GM18502 (cell line): ENCODE measurements around the gene MAST4.
A peak's percentile ranks its signal among the peaks of the same experiment; 100 is the strongest.
"Not testable (repeated sequence)": the region's sequence is repeated elsewhere in the genome, so short reads cannot be mapped to it uniquely, and the experiment has no call there.

ENCODE experiments used
- ATAC-seq: cut with Tn5 transposase; IDR thresholded peaks from one replicate; pipeline ENCODE4 v1.9.1; 2021; ENCODE audit warnings: mild to moderate bottlenecking; ENCODE audit not compliant: unreplicated experiment, poor library complexity

The MAST4 gene

GRCh38 chr5:66689522-66690220 is 93.5 kb downstream of the MAST4 start:
- no peak for ATAC-seq

DNA sequence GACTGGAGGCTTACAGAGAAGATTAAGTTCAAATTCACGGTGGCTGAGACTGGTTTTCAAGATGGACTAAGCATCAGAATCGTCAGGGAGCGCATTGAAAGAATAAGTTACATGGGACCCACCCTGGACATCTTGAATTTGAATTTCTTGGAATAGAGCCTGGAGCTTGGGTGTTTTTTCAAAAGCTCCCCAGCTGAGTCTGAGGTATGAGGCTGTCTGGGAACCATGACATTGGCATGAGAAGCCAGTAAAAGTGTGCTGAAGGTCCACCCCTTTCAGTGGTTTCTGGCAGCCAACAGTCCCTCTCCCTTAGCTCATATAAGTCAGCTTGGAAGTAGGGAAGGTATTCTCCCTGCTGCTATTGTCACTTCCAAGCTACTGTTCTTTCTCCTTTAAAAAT is 97.8 kb downstream of the MAST4 start:
- ATAC-seq = no peak

DNA sequence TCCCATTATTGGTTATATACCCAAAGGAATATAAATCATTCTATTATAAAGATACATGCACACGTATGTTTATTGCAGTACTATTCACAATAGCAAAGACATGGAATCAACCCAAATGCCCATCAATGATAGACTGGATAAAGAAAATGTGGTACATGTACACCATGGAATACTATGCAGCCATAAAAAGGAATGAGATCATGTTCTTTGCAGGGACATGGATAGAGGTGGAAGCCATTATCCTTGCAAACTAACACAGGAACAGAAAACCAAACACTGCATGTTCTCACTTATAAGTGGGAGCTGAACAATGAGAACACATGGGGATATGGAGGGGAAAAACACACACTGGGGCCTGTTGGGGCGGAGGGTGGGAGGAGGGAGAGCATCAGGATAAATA is 99.6 kb downstream of the MAST4 start:
- ATAC-seq = not testable (repeated sequence)

DNA sequence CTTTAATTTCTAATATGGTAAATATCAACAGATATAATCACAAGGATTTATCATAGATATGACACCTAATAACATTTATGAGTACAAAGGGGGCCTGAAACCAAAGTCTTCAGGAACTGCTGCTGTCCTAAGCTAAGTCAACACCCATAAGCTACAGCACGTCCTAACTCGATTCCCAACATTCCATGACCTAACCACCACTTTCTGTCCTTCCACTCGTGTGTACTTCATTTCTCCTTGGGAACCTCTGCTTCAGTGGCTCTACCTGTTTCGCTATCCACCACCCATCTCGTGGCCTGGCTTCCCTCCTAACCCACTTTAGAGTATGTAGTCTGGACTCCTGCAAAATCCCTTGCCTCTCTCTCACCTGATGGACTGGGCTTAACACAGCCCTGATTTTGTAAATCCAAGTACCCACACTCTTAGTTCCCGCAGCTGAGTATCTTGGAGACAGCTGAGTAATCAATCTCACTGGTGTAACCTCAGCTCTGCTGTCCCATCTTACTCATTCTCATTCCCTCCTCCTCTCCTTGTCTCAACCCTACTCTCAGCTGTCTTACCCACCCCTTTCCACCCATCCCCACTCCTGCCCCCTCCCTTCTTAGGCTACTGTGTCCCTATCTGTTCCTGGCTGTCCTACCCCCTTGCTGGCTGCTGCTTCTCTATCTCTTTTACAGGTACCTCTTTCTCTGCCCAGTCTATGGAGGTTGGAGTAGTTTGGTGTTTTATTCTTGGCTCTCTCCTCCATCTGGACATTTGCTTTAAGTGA is 101.8 kb downstream of the MAST4 start:
- ATAC-seq = no peak

DNA sequence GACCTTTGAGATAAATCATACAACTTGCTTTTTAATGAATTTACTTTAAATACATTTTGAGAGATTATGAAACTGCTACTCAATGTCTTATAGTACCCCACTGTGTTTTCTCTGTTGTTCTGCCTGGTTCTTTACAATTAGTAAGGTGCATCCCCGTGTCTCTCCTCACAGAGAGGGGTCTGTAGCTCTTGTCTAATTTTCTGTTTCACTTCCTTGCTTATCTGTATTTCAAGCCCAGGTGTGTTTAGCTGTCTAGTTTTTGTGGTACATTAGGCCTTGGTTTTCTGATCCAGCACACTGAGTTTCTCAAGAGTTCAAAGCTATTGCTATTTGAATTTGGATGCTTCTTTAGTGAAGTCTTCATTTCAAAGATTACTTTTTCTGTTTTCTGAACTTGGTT is 105.1 kb downstream of the MAST4 start:
- peak; percentile 93 for ATAC-seq

- ATAC-seq = no peak
These were observed 106.2 kb downstream of the MAST4 start for GRCh38 chr5:66702426-66702825.

GRCh38 chr5:66704790-66705425 is 108.7 kb downstream of the MAST4 start:
- ATAC-seq = no peak

GRCh38 chr5:66708368-66708767 is 112.2 kb downstream of the MAST4 start:
- peak; percentile 70 for ATAC-seq

DNA sequence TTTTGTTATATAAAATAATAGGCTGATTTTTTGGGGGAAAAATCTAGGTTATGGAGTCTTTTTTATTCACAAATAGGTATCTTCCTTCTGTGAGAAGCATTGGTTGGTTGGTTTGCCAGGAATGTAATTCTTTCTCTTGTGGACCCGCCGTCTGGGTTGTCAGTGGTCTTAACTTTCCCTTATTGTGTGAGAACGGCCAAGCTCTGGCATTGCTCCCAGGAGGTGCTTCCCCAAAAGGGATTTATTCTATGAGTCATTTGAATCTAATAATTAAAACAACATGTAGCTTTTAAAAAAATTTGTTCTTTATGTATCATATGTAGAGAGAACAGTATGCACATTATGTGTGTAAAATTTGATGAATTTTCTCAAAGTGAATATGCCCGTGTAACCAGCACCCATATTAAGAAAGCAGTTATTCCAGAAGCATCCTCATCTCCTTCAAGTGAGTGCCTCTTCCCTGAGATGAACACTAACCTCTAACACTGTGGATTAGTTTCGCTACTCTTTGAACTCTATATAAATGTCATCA is 114.4 kb downstream of the MAST4 start:
- no peak for ATAC-seq

- peak; percentile 86 for ATAC-seq
These were observed 117.8 kb downstream of the MAST4 start for GRCh38 chr5:66713998-66714397.

- no peak for ATAC-seq
These were observed 121.5 kb downstream of the MAST4 start for GRCh38 chr5:66717455-66718373.

- ATAC-seq = no peak
These were observed 122.3 kb downstream of the MAST4 start for GRCh38 chr5:66718374-66719002.

DNA sequence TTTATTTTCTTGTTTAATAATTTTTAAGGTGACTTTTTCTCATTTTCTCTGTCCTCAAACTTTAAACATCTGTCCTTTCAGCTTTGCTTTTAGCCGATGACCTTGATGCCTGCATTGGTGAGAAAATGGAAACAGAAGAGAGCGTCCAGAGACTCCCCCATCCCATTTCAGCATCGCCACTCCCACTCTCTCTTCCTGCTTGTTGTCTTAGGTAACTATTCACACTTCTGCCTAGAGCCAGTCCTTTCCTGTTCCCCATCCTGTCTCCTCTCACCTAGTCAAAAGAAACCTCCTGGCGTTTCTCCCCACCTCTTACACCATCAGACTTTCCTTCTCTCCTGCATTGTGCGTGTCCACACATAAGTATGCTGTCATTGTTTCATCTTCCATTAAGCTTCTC is 124.6 kb downstream of the MAST4 start:
- no peak for ATAC-seq

DNA sequence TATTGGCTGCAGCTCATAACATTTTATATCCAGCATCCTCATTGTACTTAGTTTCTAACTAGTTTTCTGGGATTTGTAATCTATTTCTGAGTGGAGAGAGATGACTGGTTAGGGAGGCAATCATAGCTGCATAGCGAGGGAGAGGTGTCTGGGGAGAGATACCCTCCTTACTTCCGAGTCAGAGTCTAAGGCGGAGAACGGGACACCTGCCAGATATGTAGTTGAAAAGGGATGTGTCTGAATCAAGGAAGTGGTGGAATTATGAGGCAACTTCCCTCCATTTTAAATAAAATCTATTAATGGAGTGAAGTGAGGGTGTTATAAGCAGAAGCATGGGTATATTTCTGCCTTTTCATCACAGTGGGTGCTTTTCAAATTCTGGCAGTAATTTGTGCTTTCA is 126.5 kb downstream of the MAST4 start:
- ATAC-seq = no peak

DNA sequence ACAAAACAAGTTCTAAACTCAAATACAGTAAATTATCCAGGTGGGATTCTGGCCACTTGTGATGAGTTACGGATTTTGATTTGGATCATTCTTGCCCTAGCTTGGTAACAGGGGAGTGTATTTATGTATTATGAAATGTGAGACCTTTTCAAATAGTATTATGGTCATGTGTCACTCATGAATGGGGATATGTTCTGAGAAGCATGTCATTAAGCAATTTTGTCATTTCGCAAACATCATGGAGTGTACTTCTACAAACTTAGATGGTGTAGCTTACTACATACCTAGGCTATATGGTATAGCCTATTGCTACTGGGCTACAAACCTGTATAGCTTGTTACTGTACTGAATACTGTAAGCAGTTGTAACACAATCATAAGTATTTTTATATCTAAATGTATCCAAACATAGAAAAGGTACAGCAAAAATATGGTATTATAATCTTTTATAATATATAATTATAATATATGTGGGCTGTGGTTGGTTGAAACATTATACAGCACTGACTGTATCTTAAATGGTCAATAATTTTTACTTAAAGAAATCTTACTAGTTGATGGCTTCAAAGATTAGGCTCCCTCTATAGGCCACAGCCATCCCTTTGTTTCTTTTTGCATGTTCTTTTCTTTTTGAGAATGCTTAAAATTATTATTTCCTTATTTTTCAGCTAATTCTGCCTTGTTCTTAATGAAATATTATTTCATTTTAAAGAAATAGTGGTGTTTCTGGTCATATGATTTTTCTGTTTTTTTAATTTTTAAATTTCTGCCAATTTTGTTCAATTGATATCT is 128.4 kb downstream of the MAST4 start:
- no peak for ATAC-seq

GRCh38 chr5:66727630-66728029 is 131.4 kb downstream of the MAST4 start:
- ATAC-seq = no peak

GRCh38 chr5:66728049-66728448 is 131.9 kb downstream of the MAST4 start:
- no peak for ATAC-seq

DNA sequence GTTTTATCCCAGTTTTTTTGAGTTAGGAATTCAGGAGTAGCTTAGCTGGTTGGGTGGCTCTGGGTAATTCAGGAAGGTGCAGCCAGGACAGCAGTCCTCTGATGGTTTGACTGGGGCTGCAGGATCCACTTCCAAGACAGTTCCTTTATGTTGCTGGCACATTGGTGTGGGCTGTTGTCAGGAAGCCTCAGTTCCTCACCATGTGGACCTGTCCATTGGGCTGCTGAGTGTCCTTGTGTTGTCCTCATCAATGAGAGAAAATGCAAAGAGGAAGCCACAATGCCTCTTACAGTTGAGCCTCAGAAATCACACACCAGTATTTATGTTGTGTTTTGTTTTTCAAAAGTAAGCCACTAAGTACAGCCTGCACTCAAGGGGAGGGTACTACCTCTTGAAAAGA is 140.9 kb downstream of the MAST4 start:
- no peak for ATAC-seq

GRCh38 chr5:66738136-66738535 is 141.9 kb downstream of the MAST4 start:
- ATAC-seq = no peak
